DOHH2 (cell line): ENCODE results near the gene SORD.
"Not testable (repeated sequence)": the region's sequence is repeated elsewhere in the genome, so short reads cannot be mapped to it uniquely, and the experiment has no call there.

Experiments
- CTCF ChIP-seq: fragments of 200-600 bp; sonication (generic); IDR thresholded peaks from one replicate; pipeline ENCODE4 v1.5.1; 2014; ENCODE audit warnings: antibody characterized with exemption, mild to moderate bottlenecking, low read depth, low read length; ENCODE audit not compliant: poor library complexity, severe bottlenecking
- EZH2phosphoT487 ChIP-seq: fragments of 200-600 bp; sonication (generic); IDR thresholded peaks from 2 replicates; pipeline ENCODE4 v1.6.1; 2017; ENCODE audit warnings: borderline replicate concordance, mild to moderate bottlenecking, antibody characterized with exemption, low read length, moderate library complexity, mixed read lengths

DNA sequence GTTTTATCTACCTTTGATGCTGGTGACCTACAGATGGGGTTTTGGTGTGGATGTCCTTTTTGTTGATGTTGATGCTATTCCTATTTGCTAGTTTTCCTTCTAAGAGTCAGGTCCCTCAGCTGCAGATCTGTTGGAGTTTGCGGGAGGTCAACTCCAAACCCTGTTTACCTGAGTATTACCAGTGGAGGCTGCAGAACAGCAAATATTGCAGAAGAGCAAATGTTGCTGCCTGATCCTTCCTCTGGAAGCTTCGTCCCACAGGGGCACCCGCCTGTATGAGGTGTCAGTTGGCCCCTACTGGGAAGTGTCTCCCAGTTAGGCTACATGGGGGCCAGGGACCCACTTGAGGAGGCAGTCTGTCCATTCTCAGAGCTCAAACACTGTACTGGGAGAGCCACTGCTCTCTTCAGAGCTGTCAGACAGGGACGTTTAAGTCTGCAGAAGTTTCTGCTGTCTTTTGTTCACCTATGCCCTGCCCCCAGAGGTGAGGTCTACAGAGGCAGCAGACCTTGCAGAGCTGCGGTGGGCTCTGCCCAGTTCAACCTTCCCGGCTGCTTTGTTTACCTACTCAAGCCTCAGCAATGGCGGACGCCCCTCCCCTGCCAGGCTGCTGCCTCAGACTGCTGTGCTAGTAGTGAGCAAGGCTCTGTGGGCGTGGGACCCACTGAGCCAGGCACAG, 2.6 kb upstream of the SORD start:
- not testable (repeated sequence) for TF ChIP-seq CTCF, EZH2phosphoT487
